BLaER1 (cell line): Measurements from ENCODE around the gene USP17L12.
"Not testable (repeated sequence)": the region's sequence is repeated elsewhere in the genome, so short reads cannot be mapped to it uniquely, and the experiment has no call there.

Source experiments
- H3K27ac ChIP-seq: shearing (Covaris generic); formaldehyde crosslinking; 2 replicates; pipeline ENCODE4 v1.8.1; 2022
- H3K27me3 ChIP-seq: shearing (Covaris generic); formaldehyde crosslinking; 2 replicates; pipeline ENCODE4 v1.8.1; 2022
- H3K36me3 ChIP-seq: shearing (Covaris generic); formaldehyde crosslinking; 2 replicates; pipeline ENCODE4 v1.8.1; 2022
- H3K4me1 ChIP-seq: shearing (Covaris generic); formaldehyde crosslinking; 2 replicates; pipeline ENCODE4 v1.8.1; 2022
- H3K4me2 ChIP-seq: shearing (Covaris generic); formaldehyde crosslinking; 2 replicates; pipeline ENCODE4 v1.8.1; 2022
- H3K4me3 ChIP-seq: shearing (Covaris generic); formaldehyde crosslinking; 2 replicates; pipeline ENCODE4 v1.8.1; 2022
- H3K9ac ChIP-seq: shearing (Covaris generic); formaldehyde crosslinking; 2 replicates; pipeline ENCODE4 v1.8.1; 2022
- H3K9me3 ChIP-seq: shearing (Covaris generic); formaldehyde crosslinking; 2 replicates; pipeline ENCODE4 v1.8.1; 2022
- H4K20me1 ChIP-seq: shearing (Covaris generic); formaldehyde crosslinking; 2 replicates; pipeline ENCODE4 v1.8.1; 2022

Gene USP17L12

GRCh38 chr4:9219852-9220251 is at the start of gene USP17L12:
Gene USP17L12 (plus strand): TSS chr4:9220152. CDS start chr4:9220152, 0 bp downstream.
- H4K20me1 ChIP-seq, H3K4me3 ChIP-seq, H3K27ac ChIP-seq, H3K27me3 ChIP-seq, H3K9me3 ChIP-seq, H3K4me1 ChIP-seq, H3K4me2 ChIP-seq, H3K36me3 ChIP-seq, H3K9ac ChIP-seq: not testable (repeated sequence)

GRCh38 chr4:9210357-9210756 is 9.6 kb upstream of the USP17L12 start, which contains the start of gene USP17L10:
Gene USP17L10 (plus strand): TSS chr4:9210657. CDS start chr4:9210657, 0 bp downstream.
- not testable (repeated sequence) for H3K9me3 ChIP-seq, H3K4me3 ChIP-seq, H3K4me1 ChIP-seq, H3K9ac ChIP-seq, H4K20me1 ChIP-seq, H3K4me2 ChIP-seq, H3K27ac ChIP-seq, H3K27me3 ChIP-seq, H3K36me3 ChIP-seq

GRCh38 chr4:9214701-9215100 is 5.3 kb upstream of the USP17L12 start:
- H3K9me3 ChIP-seq, H3K36me3 ChIP-seq, H3K27me3 ChIP-seq, H3K4me2 ChIP-seq, H3K4me1 ChIP-seq, H3K9ac ChIP-seq, H3K4me3 ChIP-seq, H3K27ac ChIP-seq, H4K20me1 ChIP-seq: not testable (repeated sequence)

- not testable (repeated sequence) for H3K27me3 ChIP-seq, H3K9ac ChIP-seq, H3K27ac ChIP-seq, H3K36me3 ChIP-seq, H3K4me1 ChIP-seq, H3K4me3 ChIP-seq, H4K20me1 ChIP-seq, H3K4me2 ChIP-seq, H3K9me3 ChIP-seq
Measured at GRCh38 chr4:9215105-9215504, 4.8 kb upstream of the USP17L12 start, which contains the start of gene USP17L11. Gene USP17L11 (plus strand): TSS chr4:9215405. CDS start chr4:9215405, 0 bp downstream.

- H3K9ac ChIP-seq, H3K4me1 ChIP-seq, H3K27ac ChIP-seq, H3K27me3 ChIP-seq, H3K9me3 ChIP-seq, H3K4me3 ChIP-seq, H3K4me2 ChIP-seq, H3K36me3 ChIP-seq, H4K20me1 ChIP-seq: not testable (repeated sequence)
Measured at GRCh38 chr4:9224596-9224995, 4.6 kb downstream of the USP17L12 start, which contains the start of gene USP17L13. Gene USP17L13 (plus strand): TSS chr4:9224896. CDS start chr4:9224896, 0 bp downstream.

- H4K20me1 ChIP-seq, H3K27me3 ChIP-seq, H3K9me3 ChIP-seq, H3K4me1 ChIP-seq, H3K36me3 ChIP-seq, H3K4me2 ChIP-seq, H3K4me3 ChIP-seq, H3K9ac ChIP-seq, H3K27ac ChIP-seq: not testable (repeated sequence)
Measured at GRCh38 chr4:9230249-9230648, 10.3 kb downstream of the USP17L12 start.

GRCh38 chr4:9234085-9234484 is 14.1 kb downstream of the USP17L12 start, which contains the start of gene USP17L15:
Gene USP17L15 (plus strand): TSS chr4:9234385. CDS start chr4:9234385, 0 bp downstream.
- H3K36me3 ChIP-seq, H3K9me3 ChIP-seq, H3K27ac ChIP-seq, H3K4me2 ChIP-seq, H4K20me1 ChIP-seq, H3K9ac ChIP-seq, H3K4me3 ChIP-seq, H3K27me3 ChIP-seq, H3K4me1 ChIP-seq: not testable (repeated sequence)

GRCh38 chr4:9238461-9238860 is 18.5 kb downstream of the USP17L12 start:
- not testable (repeated sequence) for H3K27ac ChIP-seq, H3K9ac ChIP-seq, H3K36me3 ChIP-seq, H3K9me3 ChIP-seq, H3K4me2 ChIP-seq, H3K4me3 ChIP-seq, H3K27me3 ChIP-seq, H4K20me1 ChIP-seq, H3K4me1 ChIP-seq

- not testable (repeated sequence) for H3K9me3 ChIP-seq, H3K27ac ChIP-seq, H3K36me3 ChIP-seq, H3K4me1 ChIP-seq, H3K9ac ChIP-seq, H3K4me3 ChIP-seq, H4K20me1 ChIP-seq, H3K4me2 ChIP-seq, H3K27me3 ChIP-seq
Measured at GRCh38 chr4:9243579-9243978, 23.6 kb downstream of the USP17L12 start, which contains the start of gene USP17L17. Gene USP17L17 (plus strand): TSS chr4:9243879. CDS start chr4:9243879, 0 bp downstream.

GRCh38 chr4:9247953-9248680 is 28.2 kb downstream of the USP17L12 start, which contains the start of gene USP17L18:
Gene USP17L18 (plus strand): TSS chr4:9248630. CDS start chr4:9248630, 0 bp downstream.
- not testable (repeated sequence) for H3K36me3 ChIP-seq, H3K9ac ChIP-seq, H3K4me2 ChIP-seq, H3K27me3 ChIP-seq, H4K20me1 ChIP-seq, H3K27ac ChIP-seq, H3K4me3 ChIP-seq, H3K9me3 ChIP-seq, H3K4me1 ChIP-seq

GRCh38 chr4:9253078-9253477 is 33.1 kb downstream of the USP17L12 start, which contains the start of gene USP17L19:
Gene USP17L19 (plus strand): TSS chr4:9253378. CDS start chr4:9253378, 0 bp downstream.
- not testable (repeated sequence) for H3K4me3 ChIP-seq, H3K9me3 ChIP-seq, H3K27me3 ChIP-seq, H4K20me1 ChIP-seq, H3K9ac ChIP-seq, H3K36me3 ChIP-seq, H3K4me1 ChIP-seq, H3K4me2 ChIP-seq, H3K27ac ChIP-seq

GRCh38 chr4:9257824-9258223 is 37.9 kb downstream of the USP17L12 start, which contains the start of gene USP17L20:
Gene USP17L20 (plus strand): TSS chr4:9258124. CDS start chr4:9258124, 0 bp downstream.
- H3K36me3 ChIP-seq, H3K4me2 ChIP-seq, H3K4me3 ChIP-seq: not testable (repeated sequence)

GRCh38 chr4:9262572-9262971 is 42.6 kb downstream of the USP17L12 start, which contains the start of gene USP17L21:
Gene USP17L21 (plus strand): TSS chr4:9262872. CDS start chr4:9262872, 0 bp downstream.
- not testable (repeated sequence) for H3K4me1 ChIP-seq, H4K20me1 ChIP-seq, H3K36me3 ChIP-seq, H3K27ac ChIP-seq, H3K4me3 ChIP-seq, H3K9me3 ChIP-seq, H3K4me2 ChIP-seq, H3K9ac ChIP-seq, H3K27me3 ChIP-seq

More at GRCh38 chr4:9257824-9258223, 37.9 kb downstream of the USP17L12 start, which contains the start of gene USP17L20:
- H4K20me1 ChIP-seq, H3K27me3 ChIP-seq, H3K9ac ChIP-seq, H3K4me1 ChIP-seq, H3K9me3 ChIP-seq, H3K27ac ChIP-seq: not testable (repeated sequence)

GRCh38 chr4:9267319-9267718 is 47.4 kb downstream of the USP17L12 start, which contains the start of gene USP17L22:
Gene USP17L22 (plus strand): TSS chr4:9267619. CDS start chr4:9267619, 0 bp downstream.
- H3K4me2 ChIP-seq, H3K27me3 ChIP-seq, H3K36me3 ChIP-seq, H3K4me1 ChIP-seq, H3K4me3 ChIP-seq, H4K20me1 ChIP-seq, H3K27ac ChIP-seq, H3K9ac ChIP-seq, H3K9me3 ChIP-seq: not testable (repeated sequence)
